HG02610 (cell line): ENCODE data around the gene LRMDA.

Experiments used
- ATAC-seq: cut with Tn5 transposase; IDR thresholded peaks from one replicate; pipeline ENCODE4 v1.9.1; 2021; ENCODE audit warnings: mild to moderate bottlenecking, moderate library complexity; ENCODE audit not compliant: unreplicated experiment

LRMDA gene

GRCh38 chr10:76433161-76434005, 1002.0 kb downstream of the LRMDA start:
- no peak for ATAC-seq

GRCh38 chr10:76435157-76435556, 1003.7 kb downstream of the LRMDA start:
- no peak for ATAC-seq

- no peak for ATAC-seq
Measured at GRCh38 chr10:76436401-76436811, 1005.0 kb downstream of the LRMDA start.

- ATAC-seq, result no peak
Measured at GRCh38 chr10:76436981-76437380, 1005.6 kb downstream of the LRMDA start.

- ATAC-seq, result no peak
Measured at GRCh38 chr10:76440426-76440825, 1009.0 kb downstream of the LRMDA start.

GRCh38 chr10:76442113-76442512, 1010.7 kb downstream of the LRMDA start:
- ATAC-seq, result no peak

GRCh38 chr10:76444034-76444800, 1012.8 kb downstream of the LRMDA start:
- ATAC-seq, result no peak

GRCh38 chr10:76447578-76447977, 1016.2 kb downstream of the LRMDA start:
- no peak for ATAC-seq

GRCh38 chr10:76451911-76452310, 1020.5 kb downstream of the LRMDA start:
- no peak for ATAC-seq

- no peak for ATAC-seq
Measured at GRCh38 chr10:76453332-76453731, 1021.9 kb downstream of the LRMDA start.

- ATAC-seq, result no peak
Measured at GRCh38 chr10:76453997-76454396, 1022.6 kb downstream of the LRMDA start.

GRCh38 chr10:76454506-76455140, 1023.2 kb downstream of the LRMDA start:
- ATAC-seq, result no peak

GRCh38 chr10:76456197-76456596, 1024.8 kb downstream of the LRMDA start:
- ATAC-seq, result no peak

GRCh38 chr10:76459016-76459730, 1027.7 kb downstream of the LRMDA start:
- no peak for ATAC-seq

- no peak for ATAC-seq
Measured at GRCh38 chr10:76461024-76461423, 1029.6 kb downstream of the LRMDA start.

- ATAC-seq, result no peak
Measured at GRCh38 chr10:76463111-76463510, 1031.7 kb downstream of the LRMDA start.

GRCh38 chr10:76466836-76467503, 1035.5 kb downstream of the LRMDA start:
- no peak for ATAC-seq

GRCh38 chr10:76469675-76470074, 1038.3 kb downstream of the LRMDA start:
- ATAC-seq, result no peak

- ATAC-seq, result no peak
Measured at GRCh38 chr10:76479103-76479790, 1047.8 kb downstream of the LRMDA start.

GRCh38 chr10:76481178-76481577, 1049.8 kb downstream of the LRMDA start:
- ATAC-seq, result no peak
